HG03097 (cell line): ENCODE data around the gene SLC27A1.
"Not testable (repeated sequence)": the region's sequence is repeated elsewhere in the genome, so short reads cannot be mapped to it uniquely, and the experiment has no call there.

Experiments
- ATAC-seq: cut with Tn5 transposase; IDR thresholded peaks from one replicate; pipeline ENCODE4 v1.9.1; 2021; ENCODE audit not compliant: unreplicated experiment, low FRiP score

SLC27A1 gene

GRCh38 chr19:17532557-17532956 lies 62.2 kb downstream of the SLC27A1 start:
- ATAC-seq: no peak

- ATAC-seq: no peak
These were observed 64.4 kb downstream of the SLC27A1 start for GRCh38 chr19:17534767-17535166.

GRCh38 chr19:17536955-17537354 lies 66.6 kb downstream of the SLC27A1 start:
- ATAC-seq: no peak

- ATAC-seq: no peak
These were observed 68.4 kb downstream of the SLC27A1 start for GRCh38 chr19:17538684-17539237.

- ATAC-seq: peak; percentile 34
These were observed 69.2 kb downstream of the SLC27A1 start for GRCh38 chr19:17539238-17540117.

- no peak for ATAC-seq
These were observed 69.8 kb downstream of the SLC27A1 start for GRCh38 chr19:17540174-17540573.

- no peak for ATAC-seq
These were observed 70.9 kb downstream of the SLC27A1 start for GRCh38 chr19:17541184-17541759.

GRCh38 chr19:17542042-17542441 lies 71.7 kb downstream of the SLC27A1 start:
- no peak for ATAC-seq

- ATAC-seq: no peak
These were observed 72.7 kb downstream of the SLC27A1 start for GRCh38 chr19:17542793-17543582.

GRCh38 chr19:17543986-17544385 lies 73.7 kb downstream of the SLC27A1 start:
- no peak for ATAC-seq

GRCh38 chr19:17544418-17544817 lies 74.1 kb downstream of the SLC27A1 start:
- no peak for ATAC-seq

GRCh38 chr19:17548145-17548544 lies 77.8 kb downstream of the SLC27A1 start:
- no peak for ATAC-seq

GRCh38 chr19:17549085-17549740 lies 78.9 kb downstream of the SLC27A1 start:
- ATAC-seq: no peak

- no peak for ATAC-seq
These were observed 79.8 kb downstream of the SLC27A1 start for GRCh38 chr19:17550076-17550667.

GRCh38 chr19:17552735-17553134 lies 82.4 kb downstream of the SLC27A1 start:
- not testable (repeated sequence) for ATAC-seq

- no peak for ATAC-seq
These were observed 82.9 kb downstream of the SLC27A1 start for GRCh38 chr19:17553256-17553655.

- ATAC-seq: no peak
These were observed 84.7 kb downstream of the SLC27A1 start for GRCh38 chr19:17554968-17555479.

GRCh38 chr19:17555480-17555928 lies 85.2 kb downstream of the SLC27A1 start, which contains the start of gene COLGALT1:
Gene COLGALT1 (plus strand): TSS chr19:17555649. CDS start chr19:17555714, 65 bp downstream.
- ATAC-seq: peak; percentile 80
